ENCODE results near the gene JAK1. TPM values are rescaled to one million over a fixed set of nuclear protein-coding genes. Genes with fewer than 3 reads are reported as not detected.

The JAK1 gene
- total and polyA plus RNA-seq, 9 of the 15 experiments (the other 6 are each of a cell fraction or from before 2014, with no cell fraction given): 9.7 to 44.1 (median 42.5) TPM

DNA sequence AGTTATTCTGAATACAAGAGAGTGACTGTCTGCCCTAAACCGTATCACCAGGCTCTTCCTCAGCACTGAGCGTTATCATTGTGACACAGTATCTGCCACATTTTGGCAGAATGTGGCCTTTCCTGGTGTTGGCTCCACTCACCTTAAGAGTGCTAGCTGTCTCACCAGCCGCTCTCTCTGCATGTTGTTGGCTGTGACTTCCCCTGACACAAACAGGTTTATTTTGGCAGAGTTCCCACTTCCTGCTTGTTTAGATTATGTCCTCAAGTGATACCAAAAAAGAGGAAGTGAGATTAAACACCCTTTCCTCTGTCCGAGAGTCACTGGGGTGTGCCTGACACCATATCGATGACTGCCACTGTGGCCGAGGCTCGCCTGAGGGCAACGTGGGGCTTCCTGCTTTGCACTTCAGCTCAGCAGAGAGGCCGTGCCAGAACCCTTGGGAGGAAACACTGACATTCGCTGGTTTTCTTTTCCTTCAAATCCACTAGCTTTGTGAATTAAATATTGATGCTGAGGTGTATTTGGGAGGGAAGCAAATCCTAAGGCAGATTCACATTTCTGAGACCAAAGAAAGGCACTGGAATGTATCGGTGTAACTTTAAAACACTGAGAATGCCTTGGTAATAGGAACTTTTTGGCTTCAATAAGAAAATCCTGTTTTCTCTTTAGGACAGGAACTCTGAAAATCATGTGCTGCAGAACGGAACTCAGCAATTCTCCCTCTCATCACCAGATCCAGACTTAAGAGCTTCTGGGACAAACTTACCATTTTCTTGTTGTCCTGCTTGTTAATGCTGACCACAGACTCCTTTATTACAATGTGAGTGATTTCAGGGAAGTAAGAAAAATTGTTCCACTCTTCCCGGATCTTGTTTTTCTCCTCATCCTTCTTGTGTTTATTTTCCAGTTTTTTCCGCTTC, 102.1 kb downstream of the JAK1 start (continued):
- TF ChIP-seq, protein P1, sequence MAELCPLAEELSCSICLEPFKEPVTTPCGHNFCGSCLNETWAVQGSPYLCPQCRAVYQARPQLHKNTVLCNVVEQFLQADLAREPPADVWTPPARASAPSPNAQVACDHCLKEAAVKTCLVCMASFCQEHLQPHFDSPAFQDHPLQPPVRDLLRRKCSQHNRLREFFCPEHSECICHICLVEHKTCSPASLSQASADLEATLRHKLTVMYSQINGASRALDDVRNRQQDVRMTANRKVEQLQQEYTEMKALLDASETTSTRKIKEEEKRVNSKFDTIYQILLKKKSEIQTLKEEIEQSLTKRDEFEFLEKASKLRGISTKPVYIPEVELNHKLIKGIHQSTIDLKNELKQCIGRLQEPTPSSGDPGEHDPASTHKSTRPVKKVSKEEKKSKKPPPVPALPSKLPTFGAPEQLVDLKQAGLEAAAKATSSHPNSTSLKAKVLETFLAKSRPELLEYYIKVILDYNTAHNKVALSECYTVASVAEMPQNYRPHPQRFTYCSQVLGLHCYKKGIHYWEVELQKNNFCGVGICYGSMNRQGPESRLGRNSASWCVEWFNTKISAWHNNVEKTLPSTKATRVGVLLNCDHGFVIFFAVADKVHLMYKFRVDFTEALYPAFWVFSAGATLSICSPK (IDR thresholded peaks at IDR 0.05; ENCODE audit: borderline replicate concordance): no peak
- TF ChIP-seq, protein P2, sequence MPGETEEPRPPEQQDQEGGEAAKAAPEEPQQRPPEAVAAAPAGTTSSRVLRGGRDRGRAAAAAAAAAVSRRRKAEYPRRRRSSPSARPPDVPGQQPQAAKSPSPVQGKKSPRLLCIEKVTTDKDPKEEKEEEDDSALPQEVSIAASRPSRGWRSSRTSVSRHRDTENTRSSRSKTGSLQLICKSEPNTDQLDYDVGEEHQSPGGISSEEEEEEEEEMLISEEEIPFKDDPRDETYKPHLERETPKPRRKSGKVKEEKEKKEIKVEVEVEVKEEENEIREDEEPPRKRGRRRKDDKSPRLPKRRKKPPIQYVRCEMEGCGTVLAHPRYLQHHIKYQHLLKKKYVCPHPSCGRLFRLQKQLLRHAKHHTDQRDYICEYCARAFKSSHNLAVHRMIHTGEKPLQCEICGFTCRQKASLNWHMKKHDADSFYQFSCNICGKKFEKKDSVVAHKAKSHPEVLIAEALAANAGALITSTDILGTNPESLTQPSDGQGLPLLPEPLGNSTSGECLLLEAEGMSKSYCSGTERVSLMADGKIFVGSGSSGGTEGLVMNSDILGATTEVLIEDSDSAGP (CRISPR knock-in tag; IDR thresholded peaks at IDR 0.05): no peak
- TF ChIP-seq CEBPG (CRISPR knock-in tag; IDR thresholded peaks at IDR 0.05) (no peak), CEBPG (tag; conservative IDR thresholded peaks at IDR 0.05 in 1 of 2, IDR thresholded peaks at IDR 0.05 in 1 of 2) (no peak), GABPB2 (CRISPR knock-in tag; conservative IDR thresholded peaks at IDR 0.05) (no peak), POLR2AphosphoS5 (IDR thresholded peaks at IDR 0.05; ENCODE audit: control insufficient read depth, insufficient read depth, low read depth, low read length) (peak; percentile 86), ZNF644 (tag; IDR thresholded peaks at IDR 0.05; ENCODE audit: low read depth) (peak; percentile 55), HNRNPLL (IDR thresholded peaks at IDR 0.05; ENCODE audit: low read depth, low read length, poor library complexity, severe bottlenecking) (no peak), ZEB2 (IDR thresholded peaks at IDR 0.05) (peak; percentile 95), YY1 (IDR thresholded peaks at IDR 0.05; ENCODE audit: borderline replicate concordance in 1 of 3, control insufficient read depth in 1 of 3, extremely low read depth in 1 of 3, insufficient read depth in 3 of 3, insufficient read length in 1 of 3, insufficient replicate concordance in 2 of 3, low read depth in 1 of 3, low read length in 2 of 3) (peak in 2 of 3 experiments; percentile 54 to 63), PHB (CRISPR knock-in tag; IDR thresholded peaks at IDR 0.05) (no peak), ZNF785 (CRISPR knock-in tag; IDR thresholded peaks at IDR 0.05) (no peak)
- TF ChIP-seq, protein P3, sequence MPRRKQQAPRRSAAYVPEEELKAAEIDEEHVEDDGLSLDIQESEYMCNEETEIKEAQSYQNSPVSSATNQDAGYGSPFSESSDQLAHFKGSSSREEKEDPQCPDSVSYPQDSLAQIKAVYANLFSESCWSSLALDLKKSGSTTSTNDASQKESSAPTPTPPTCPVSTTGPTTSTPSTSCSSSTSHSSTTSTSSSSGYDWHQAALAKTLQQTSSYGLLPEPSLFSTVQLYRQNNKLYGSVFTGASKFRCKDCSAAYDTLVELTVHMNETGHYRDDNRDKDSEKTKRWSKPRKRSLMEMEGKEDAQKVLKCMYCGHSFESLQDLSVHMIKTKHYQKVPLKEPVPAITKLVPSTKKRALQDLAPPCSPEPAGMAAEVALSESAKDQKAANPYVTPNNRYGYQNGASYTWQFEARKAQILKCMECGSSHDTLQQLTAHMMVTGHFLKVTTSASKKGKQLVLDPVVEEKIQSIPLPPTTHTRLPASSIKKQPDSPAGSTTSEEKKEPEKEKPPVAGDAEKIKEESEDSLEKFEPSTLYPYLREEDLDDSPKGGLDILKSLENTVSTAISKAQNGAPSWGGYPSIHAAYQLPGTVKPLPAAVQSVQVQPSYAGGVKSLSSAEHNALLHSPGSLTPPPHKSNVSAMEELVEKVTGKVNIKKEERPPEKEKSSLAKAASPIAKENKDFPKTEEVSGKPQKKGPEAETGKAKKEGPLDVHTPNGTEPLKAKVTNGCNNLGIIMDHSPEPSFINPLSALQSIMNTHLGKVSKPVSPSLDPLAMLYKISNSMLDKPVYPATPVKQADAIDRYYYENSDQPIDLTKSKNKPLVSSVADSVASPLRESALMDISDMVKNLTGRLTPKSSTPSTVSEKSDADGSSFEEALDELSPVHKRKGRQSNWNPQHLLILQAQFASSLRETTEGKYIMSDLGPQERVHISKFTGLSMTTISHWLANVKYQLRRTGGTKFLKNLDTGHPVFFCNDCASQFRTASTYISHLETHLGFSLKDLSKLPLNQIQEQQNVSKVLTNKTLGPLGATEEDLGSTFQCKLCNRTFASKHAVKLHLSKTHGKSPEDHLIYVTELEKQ (CRISPR knock-in tag; IDR thresholded peaks at IDR 0.05): no peak
- TF ChIP-seq, protein P4, sequence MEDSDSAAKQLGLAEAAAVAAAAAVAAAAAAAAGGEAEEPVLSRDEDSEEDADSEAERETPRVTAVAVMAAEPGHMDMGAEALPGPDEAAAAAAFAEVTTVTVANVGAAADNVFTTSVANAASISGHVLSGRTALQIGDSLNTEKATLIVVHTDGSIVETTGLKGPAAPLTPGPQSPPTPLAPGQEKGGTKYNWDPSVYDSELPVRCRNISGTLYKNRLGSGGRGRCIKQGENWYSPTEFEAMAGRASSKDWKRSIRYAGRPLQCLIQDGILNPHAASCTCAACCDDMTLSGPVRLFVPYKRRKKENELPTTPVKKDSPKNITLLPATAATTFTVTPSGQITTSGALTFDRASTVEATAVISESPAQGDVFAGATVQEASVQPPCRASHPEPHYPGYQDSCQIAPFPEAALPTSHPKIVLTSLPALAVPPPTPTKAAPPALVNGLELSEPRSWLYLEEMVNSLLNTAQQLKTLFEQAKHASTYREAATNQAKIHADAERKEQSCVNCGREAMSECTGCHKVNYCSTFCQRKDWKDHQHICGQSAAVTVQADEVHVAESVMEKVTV (CRISPR knock-in tag; IDR thresholded peaks at IDR 0.05): no peak
- TF ChIP-seq, protein P5, sequence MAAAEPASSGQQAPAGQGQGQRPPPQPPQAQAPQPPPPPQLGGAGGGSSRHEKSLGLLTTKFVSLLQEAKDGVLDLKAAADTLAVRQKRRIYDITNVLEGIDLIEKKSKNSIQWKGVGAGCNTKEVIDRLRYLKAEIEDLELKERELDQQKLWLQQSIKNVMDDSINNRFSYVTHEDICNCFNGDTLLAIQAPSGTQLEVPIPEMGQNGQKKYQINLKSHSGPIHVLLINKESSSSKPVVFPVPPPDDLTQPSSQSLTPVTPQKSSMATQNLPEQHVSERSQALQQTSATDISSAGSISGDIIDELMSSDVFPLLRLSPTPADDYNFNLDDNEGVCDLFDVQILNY (CRISPR knock-in tag; IDR thresholded peaks at IDR 0.05): no peak

All from K562 (cell line).